H54 (cell line): ENCODE data around the gene C11orf21.

ENCODE experiments used
- DNase-seq: peaks from one replicate; pipeline ENCODE4 v3.0.0; 2011; ENCODE audit warnings: low spot score, mixed read lengths; ENCODE audit not compliant: insufficient read length
- FAIRE-seq: peaks from 3 replicates; lab custom pipeline; 2011; peaks lifted over from hg19 to GRCh38; lab: Jason Lieb, UNC
- POLR2A ChIP-seq: IDR thresholded peaks from 2 replicates; pipeline ENCODE4 v1.6.1; 2011; ENCODE audit warnings: low read depth, mild to moderate bottlenecking, low read length

Gene C11orf21

DNA sequence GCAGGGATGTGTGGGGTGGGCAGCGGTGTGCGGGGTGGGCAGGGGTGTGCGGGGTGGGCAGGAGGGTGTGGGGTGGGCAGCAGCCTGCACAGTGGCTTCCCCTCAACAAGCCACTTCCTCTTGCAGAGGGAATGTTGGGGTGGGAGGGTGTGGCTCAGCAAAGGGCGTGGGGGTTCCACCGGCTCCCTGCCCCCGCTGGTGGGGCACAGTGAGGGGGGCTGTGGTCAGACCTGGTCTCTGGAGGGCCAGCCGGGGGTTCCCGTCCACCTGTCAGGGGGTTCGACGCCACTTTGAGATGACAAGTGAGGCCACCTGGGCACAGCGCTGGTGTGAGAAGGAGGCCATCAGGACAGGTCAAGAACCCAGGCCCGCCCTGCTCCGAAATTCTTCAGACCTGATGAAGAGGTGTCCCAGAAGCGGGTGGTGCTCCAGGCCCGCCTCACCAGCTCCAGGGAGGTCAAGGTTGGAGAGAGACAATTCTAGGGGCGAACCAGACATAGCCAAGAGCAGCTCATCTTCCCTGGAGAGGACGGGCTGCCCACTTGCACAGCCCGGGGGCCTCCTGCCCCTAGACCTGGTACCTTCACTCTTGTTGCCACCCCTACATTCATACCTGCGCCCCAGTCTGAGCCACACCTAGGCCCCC is 1.3 kb downstream of the C11orf21 start:
- TF ChIP-seq POLR2A = no peak
- FAIRE-seq (no peak), DNase-seq (no peak)

GRCh38 chr11:2299773-2300172 is 1.9 kb downstream of the C11orf21 start:
- FAIRE-seq (no peak), DNase-seq (no peak)
- no peak for TF ChIP-seq POLR2A

DNA sequence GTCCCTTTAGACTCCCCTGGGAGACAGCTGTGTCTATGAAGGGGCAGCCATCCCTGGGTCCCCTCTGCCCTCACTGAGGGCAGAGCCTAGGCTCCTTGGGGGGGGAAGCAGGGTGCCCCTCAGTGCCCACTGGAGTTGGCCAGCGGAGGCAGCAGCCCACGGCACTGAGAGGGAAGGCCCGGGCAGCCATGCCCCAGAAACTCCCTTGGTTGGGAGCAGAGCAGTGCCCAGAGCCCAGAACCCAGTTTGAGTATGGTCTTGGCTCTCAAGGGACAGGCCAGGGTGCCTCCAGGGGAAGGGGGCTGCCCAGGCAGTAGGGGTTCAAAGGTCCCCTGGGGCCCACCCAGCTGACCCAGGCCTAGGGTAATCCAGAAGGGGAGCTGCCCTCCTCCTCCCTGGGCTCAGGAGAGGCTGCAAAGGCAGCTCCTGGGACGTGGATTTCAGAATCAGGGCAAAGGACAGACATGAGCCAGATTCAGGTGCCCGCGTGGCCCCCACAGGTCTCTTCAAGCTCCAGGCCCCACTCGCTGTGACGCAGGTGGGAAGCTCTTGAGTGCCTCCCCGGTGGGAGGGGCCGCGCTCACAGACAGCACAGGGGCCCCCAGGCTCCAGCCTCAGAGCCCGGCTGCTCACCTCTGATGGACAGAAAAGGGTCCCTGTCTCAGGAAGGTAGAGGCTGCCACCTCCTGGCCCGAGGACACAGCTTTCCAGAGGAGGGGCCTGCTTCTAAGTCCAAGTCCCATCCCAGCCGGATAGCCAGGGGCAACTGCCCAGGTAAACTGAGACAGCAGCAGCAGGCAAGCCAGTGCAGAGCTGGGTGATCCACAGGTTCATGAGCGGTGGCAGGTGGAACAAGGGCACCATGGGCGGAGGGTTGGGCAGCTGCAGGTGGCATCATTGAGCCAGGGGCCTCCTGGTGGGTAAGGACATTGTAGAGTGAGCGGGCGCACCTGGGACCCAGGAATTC is 2.6 kb downstream of the C11orf21 start:
- FAIRE-seq (no peak), DNase-seq (no peak)
- TF ChIP-seq POLR2A = no peak

GRCh38 chr11:2298131-2298794 is 3.5 kb downstream of the C11orf21 start:
- TF ChIP-seq POLR2A = no peak
- no peak for DNase-seq
- FAIRE-seq = no peak

- FAIRE-seq (no peak), DNase-seq (no peak)
- no peak for TF ChIP-seq POLR2A
Measured at GRCh38 chr11:2297623-2298030, 4.1 kb downstream of the C11orf21 start.

GRCh38 chr11:2296913-2297622 is 4.7 kb downstream of the C11orf21 start:
- DNase-seq = no peak
- no peak for TF ChIP-seq POLR2A
- no peak for FAIRE-seq

DNA sequence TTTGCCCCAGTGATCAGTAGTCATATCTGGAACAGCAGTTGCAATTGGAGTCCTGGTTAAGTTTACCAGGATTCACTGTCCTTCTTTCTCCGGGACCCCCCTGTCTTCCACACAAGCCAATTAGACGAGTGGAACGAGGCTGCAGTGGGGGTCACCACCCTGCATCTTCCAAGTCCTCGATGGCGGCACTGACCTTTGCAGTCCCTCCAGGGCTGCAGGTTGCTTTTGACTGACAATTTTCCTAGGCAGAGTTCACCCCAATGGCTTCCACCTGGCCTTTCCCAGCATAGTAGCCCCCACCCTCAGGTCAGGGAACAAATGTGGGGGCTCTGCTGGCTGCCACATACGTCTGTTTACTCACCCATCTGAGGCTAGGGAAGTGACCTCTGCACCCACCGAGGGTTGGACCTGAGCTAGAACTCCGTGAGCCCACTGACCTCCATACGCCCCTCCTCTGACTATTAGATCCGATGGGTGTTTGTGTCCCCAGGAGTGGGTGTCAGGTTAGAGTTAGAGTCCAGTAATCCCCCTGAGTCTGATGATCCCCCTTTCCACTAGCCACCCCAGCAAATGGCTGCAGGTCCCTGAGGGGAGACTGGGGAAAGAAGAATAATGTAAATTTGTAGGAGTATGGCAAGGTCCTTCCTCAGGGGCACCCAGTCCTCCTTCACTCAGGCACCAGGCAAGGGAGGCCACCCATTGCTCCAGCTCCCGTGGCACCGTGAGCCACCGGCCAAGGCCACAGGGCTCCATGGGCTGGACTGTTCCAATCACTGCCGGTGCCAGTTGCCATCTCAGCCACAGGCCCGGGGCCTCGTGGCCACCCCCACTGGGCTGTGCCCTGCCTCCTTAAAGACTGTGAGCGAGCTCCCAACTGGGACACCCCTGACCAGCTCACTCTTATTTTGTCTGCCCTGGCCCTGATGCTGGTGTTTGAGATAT is 5.5 kb downstream of the C11orf21 start:
- FAIRE-seq = no peak
- no peak for DNase-seq
- no peak for TF ChIP-seq POLR2A

DNA sequence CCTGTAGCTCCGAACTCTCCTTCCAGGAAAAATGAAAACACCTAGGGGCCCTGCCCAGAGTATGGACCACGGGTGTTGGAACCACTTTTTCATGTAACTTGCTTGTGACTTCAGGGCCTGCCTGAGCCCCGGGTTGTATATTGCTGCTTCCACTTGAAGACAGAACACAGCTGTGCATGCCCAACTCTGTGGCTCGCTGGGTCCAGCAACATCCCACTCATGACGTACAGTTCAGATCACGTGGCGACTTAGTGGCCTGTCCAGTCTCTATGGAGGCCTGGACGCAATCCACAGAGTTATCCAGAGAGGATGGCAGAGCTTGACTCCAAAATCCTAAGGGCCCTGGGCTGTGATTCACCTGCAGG is 6.8 kb downstream of the C11orf21 start:
- no peak for DNase-seq
- no peak for TF ChIP-seq POLR2A
- FAIRE-seq = no peak

- FAIRE-seq = no peak
Measured at GRCh38 chr11:2293984-2294925, 7.5 kb downstream of the C11orf21 start.

DNA sequence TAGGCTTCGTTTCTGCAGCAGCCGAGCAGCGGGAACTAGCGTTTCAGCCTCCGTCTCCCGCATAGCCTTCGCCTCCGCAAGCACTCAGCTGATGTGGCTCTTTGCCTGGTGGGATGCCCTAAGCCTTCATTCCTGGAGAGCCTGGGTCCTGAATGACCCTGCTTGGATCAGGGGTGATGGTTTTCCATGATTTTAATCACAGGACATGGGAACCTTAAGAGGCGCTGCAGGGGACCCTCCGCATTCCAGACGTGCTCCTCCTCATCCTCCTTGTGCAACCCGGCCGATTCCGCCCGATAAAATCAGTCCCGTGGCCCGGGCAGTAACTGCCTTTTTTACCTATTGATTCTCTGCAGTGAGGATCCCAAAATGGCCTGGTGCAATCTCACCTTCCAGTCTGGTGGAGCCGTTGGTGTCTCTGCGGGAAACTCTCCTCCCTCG is 8.2 kb downstream of the C11orf21 start:
- no peak for TF ChIP-seq POLR2A
- FAIRE-seq (no peak), DNase-seq (no peak)

More at GRCh38 chr11:2293984-2294925, 7.5 kb downstream of the C11orf21 start:
- TF ChIP-seq POLR2A = no peak
- DNase-seq = no peak

- TF ChIP-seq POLR2A = no peak
- FAIRE-seq = no peak
- DNase-seq = peak; percentile 52
Measured at GRCh38 chr11:2290351-2290841, 11.3 kb downstream of the C11orf21 start.
